GM11168 (cell line): ENCODE data around the gene CDH18.

ENCODE experiments used
- in situ Hi-C: fragments of 300-500 bp; cut with MboI; formaldehyde crosslinking; loops from one replicate; pipeline ENCODE4 v1.12.0; 2022; ENCODE audit warnings: low sequenced_read_pairs; ENCODE audit not compliant: unreplicated experiment

CDH18 gene

DNA sequence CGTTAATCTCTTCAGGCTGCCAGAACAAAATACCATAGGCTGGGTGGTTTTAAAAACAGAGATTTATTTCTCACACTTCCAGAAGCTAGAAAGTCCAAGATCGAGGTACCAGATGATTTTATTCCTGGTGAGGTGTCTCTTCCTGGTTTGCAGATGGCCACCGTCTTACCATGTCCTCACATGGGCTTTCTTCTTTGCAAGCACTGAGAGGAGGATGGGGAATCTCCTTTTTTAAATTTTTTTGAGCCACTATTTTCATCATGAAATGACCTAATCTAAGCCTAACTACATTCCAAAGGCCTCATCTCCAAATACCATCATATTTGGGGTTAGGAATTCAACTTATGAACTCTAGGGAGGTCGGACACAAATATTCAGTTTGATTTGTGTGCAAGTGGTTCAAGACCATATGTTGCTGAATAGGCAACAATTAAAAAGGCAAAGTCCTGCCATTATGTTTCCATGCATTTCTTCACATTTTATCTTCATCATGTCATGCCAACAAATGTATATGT lies 371.2 kb downstream of the CDH18 start:
- in situ Hi-C loops: no loop called here

DNA sequence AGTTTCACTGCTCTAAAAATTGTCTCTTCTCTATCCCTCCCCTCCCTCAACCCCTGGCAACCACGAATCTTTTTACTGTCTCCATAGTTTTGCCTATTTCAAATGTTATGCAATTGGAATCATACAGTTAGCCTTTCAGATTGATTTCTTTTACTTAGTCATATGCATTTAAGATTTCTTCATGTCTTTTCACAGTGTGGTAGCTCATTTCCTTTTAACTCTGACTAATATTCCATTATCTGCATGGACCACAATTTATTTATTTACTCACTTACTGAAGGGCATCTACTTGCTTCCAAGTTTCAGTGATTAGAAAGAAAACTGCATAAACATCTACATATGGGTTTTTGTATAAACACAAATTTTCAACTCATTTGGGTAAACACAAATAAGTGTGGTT lies 372.3 kb downstream of the CDH18 start:
- in situ Hi-C loops: no loop called here

DNA sequence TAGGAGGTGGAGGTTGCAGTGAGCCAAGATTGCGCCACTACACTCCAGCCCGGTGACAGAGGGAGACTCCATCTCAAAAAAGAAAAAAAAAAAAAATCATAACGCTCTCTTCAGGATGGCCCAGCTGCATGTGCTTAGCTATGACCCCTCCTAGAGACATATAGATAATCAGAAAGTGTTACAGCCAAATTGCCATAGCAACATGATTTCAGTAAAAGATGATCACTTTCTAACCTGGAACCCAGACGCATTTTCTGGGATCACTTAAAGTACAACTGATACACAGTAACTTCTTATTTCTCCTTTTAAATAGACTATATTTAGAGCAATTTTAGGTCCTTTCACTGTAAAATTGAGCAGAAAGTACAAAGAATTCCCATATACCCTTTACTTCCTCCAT lies 372.9 kb downstream of the CDH18 start:
- in situ Hi-C loops: no loop called here

GRCh38 chr5:19608444-19609002 lies 379.5 kb downstream of the CDH18 start:
- in situ Hi-C loops: no loop called here

- in situ Hi-C loops: no loop called here
Observed at GRCh38 chr5:19605846-19606407, 382.1 kb downstream of the CDH18 start.

DNA sequence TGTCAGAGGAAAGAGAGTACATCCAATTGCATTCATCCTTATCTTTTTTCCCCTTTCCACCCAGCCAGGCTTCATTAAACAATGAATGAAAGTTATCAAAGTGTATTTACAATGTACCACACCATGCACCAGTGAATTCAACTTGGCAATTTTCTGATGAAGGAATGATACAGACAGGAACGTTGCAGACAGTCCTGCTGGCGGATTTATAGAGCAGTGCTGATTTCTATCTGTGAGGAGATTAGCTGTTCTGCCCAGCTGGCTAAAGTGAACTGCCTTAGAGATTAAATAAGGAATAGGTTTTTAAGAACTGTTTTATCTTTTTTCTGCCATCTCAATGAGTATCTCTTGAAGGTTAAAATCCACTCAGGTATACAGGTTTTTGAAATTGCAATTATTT lies 403.9 kb downstream of the CDH18 start:
- in situ Hi-C loops: no loop called here

- in situ Hi-C loops: no loop called here
Observed at GRCh38 chr5:19577882-19578281, 410.1 kb downstream of the CDH18 start.

GRCh38 chr5:19568004-19568403 lies 420.0 kb downstream of the CDH18 start:
- in situ Hi-C loops: no loop called here

GRCh38 chr5:19565466-19565865 lies 422.5 kb downstream of the CDH18 start:
- in situ Hi-C loops: no loop called here

DNA sequence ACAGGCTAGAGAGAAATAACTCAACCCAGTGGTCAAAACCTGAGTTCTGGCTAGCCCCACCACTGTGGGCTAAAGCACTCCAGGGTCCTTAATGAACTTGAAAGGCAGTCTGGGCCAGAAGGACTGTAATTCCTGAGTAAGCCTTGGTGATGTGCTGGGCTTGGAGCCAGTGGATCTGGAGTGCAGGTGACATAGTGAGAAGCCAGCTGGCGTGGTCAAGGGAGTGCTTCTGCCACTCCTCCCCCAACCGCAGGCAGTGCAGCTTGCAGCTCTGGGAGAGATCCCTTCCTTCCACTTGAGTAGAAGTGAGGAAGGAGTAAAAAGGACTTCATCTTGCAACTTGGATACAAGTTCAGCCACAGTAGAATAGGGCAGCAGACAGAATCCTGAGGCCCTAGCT lies 424.0 kb downstream of the CDH18 start:
- in situ Hi-C loops: no loop called here

DNA sequence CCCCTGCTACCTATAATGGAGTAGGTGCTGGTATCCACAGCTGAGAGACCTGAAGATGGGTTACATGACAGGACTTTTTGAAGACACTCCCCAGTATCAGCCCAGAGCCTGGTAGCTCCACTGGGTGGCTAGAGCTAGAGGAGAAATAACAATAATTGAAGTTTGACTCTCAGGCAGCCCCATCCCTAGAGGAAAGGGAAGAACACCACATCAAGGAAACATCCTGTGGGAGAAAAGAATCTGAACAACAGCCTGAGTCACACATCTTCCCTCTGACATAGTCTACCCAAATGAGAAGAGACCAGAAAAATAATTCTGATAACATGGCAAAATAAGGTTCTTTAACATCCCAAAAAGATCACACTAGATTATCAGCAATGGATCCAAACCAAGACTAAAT lies 432.1 kb downstream of the CDH18 start:
- in situ Hi-C loops: no loop called here

DNA sequence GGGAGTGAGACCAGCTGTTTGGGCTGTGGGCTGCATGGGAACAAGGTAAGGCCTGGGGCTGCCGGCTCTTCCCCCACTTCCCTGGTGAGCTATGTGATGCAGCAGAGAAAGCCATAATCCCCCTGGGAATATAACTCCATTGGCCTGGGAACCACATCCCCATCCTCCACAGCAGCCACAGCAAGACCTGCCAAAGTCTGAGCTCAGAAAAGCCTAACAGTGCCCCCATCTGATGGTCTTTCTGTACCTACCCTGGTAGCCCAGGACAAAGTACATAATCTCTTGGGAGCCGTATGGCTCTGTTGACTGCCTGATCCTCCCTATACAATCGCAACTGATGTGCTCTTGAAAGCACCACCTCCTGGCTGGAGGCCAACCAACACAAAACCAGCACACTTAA lies 432.6 kb downstream of the CDH18 start:
- in situ Hi-C loops: no loop called here

- in situ Hi-C loops: no loop called here
Observed at GRCh38 chr5:19554524-19554923, 433.5 kb downstream of the CDH18 start.

DNA sequence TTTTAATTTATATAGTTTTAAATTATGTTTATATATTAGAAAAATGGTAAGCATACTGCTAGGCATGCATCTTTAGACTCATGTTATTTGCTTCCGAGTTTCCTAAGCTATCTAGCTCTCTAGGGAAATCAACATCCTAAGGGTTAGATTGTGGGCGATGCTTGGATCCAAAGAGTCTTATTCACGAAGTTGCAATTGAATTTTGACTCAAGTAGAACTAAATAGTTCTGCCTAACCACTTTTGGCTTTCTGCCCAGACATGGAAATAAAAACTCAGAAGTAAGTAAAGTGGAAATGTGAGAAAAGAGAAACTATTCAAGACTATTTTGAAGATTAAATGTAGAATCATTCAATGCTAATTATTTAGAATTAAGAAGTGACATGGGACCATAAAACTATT lies 440.4 kb downstream of the CDH18 start:
- in situ Hi-C loops: no loop called here

GRCh38 chr5:19546521-19546920 lies 441.5 kb downstream of the CDH18 start:
- in situ Hi-C loops: no loop called here

DNA sequence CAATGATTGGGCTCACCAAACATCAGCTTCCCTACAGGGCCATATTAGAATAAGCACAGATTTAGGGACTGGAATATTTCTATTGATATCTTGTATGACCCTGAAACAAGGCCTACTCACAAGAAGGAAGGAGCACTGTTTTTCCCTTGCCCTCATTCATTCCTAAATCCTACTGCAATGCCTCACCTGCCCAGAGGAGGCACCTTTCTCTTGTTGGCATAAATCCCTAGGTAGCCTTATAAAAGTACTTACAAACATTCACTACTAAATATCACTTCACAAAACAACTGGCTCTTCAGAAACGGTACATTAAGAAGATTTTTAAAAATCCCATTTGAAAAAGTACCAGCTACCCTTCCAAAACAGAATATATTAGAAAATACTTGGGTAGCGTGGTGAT lies 449.4 kb downstream of the CDH18 start:
- in situ Hi-C loops: no loop called here

DNA sequence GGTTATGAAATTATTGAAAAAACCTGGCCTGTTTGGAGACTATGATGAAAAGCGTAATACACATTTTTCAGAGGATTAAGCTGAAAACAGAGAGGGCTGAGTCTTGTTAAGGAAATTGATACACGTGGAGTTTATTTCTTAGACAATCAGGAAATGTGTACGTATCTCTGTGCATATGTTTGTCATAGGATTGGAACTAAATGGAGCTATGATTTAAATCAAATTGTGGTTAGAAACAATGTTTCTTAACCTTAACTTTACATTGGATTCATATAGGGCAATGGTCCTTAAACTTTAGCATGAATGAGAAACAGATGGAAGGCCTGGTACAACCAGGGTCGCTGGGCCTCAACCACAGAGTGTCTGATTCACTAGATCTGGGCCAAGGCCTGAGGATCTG lies 451.6 kb downstream of the CDH18 start:
- in situ Hi-C loops: no loop called here

DNA sequence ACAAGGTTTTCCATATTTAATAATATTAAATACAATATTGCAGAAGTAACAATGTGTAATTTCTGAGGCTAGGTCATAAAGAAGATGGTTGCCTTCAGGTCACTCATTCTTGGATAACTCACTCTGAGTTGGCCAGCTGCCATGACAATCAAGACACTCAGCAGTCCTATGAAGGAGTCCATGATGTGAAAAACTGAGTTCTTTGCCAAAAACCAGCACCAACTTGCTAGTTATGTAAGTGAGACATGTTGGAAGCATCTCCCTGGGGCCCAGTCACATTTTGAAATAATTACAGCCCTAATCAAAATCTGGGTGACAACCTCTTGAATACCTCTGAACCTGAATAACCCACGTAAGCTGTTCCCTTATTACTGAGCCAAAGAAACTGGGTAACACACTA lies 453.2 kb downstream of the CDH18 start:
- in situ Hi-C loops: no loop called here

- in situ Hi-C loops: no loop called here
Observed at GRCh38 chr5:19532936-19533335, 455.1 kb downstream of the CDH18 start.

DNA sequence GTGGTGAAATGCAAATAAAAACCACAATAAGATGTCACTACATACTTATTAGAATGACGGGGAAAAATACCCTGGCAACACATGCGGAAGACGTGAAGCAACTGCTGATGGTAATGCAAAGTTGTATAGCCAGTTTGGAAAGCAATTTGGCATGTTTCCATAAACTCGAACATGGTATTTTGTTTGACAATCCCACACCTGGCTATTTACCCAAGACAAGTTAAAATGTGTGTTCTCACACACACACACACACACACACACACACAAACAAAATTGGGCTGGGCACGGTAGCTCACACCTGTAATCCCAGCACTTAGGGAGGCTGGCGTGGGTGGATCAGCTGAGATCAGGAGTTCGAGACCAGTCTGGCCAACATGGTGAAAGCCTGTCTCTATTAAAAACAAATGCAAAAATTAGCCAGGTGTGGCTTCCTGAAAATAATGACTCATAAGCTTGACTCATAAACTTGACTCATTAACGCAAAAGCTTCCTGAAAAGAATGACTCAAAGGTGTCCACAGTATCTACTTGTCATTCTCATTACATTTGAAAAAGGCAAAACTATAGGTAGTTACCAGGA lies 456.5 kb downstream of the CDH18 start:
- in situ Hi-C loops: no loop called here

GRCh38 chr5:19519448-19519847 lies 468.6 kb downstream of the CDH18 start:
- in situ Hi-C loops: no loop called here

DNA sequence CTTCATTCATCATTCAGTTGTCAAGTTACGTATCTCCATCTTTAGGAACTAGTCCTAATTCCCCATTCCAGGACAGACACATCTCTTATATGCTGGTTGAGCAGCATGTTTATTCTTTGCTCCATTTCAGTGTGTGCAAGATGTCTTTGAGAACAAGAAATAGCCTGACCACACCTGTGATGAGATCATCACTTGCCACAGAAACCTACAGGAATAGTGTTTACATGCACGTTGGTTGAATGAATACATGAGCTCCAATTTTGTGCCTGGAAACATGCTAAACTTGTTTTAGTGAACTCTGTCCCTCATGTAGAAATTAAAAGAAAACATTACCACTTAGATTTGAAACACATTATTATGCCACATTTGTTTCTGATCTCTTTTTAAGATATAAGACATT lies 489.1 kb downstream of the CDH18 start:
- in situ Hi-C loops: no loop called here
